HG03025 (cell line): ENCODE data around the gene C1orf105.

Experiments
- ATAC-seq: cut with Tn5 transposase; IDR thresholded peaks from one replicate; pipeline ENCODE4 v1.9.1; 2021; ENCODE audit warnings: mild to moderate bottlenecking, moderate library complexity; ENCODE audit not compliant: unreplicated experiment, low FRiP score

Gene C1orf105

GRCh38 chr1:172453153-172453545 is 32.7 kb downstream of the C1orf105 start:
- no peak for ATAC-seq

GRCh38 chr1:172453607-172454006 is 33.1 kb downstream of the C1orf105 start:
- no peak for ATAC-seq

GRCh38 chr1:172455451-172455850 is 35.0 kb downstream of the C1orf105 start:
- ATAC-seq: no peak

GRCh38 chr1:172456344-172456769 is 35.9 kb downstream of the C1orf105 start:
- ATAC-seq: no peak

DNA sequence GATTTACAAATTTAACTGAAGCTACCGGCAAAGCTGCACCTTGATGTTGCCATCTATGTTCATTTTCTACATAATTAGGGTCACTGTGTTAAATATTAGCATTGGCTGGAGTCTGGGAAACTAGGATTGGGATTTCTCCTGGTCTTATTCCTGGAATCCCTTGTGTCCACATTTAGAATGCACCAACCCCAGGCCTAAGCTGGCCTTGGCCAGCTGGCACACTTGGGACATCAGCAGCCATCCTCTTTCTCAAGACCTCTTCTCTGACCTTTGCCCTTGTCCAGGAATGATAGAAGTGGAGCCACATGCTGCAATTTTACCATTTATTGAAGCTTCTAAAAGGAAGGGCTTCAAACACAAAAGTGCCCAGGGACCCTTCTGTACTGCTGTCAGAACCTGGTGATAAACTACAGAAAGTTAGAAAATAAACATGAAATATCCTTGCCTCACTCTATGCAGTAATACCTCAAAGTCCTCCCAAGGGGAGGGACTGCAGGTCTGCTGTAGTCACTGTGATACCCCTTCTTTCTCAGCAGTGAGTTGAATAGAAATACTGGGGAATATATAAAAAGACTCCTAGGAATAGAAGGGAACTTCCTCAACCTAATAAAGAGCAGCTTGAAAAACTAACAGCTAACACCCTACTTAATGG is 37.1 kb downstream of the C1orf105 start:
- ATAC-seq: no peak

DNA sequence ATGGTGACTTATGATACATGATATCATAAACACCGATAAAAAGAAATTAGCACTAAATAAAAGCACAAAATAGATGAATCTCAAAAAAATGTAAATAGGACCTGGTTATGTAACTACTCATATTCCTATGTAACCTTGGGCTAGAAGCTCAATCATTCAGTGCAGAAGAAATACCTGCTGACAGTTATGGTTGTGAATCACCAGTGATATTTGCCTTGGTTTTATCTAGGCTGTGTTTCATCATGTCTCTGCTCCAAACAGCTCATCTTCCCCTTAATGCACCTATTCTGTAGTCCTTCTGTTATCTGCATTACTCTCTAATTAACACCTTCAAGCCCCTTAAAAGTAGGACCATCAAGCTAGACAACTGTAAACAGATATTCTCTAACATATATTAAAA is 39.7 kb downstream of the C1orf105 start:
- no peak for ATAC-seq

- no peak for ATAC-seq
These were observed 40.4 kb downstream of the C1orf105 start for GRCh38 chr1:172460887-172461315.

GRCh38 chr1:172465617-172466016 is 45.1 kb downstream of the C1orf105 start:
- no peak for ATAC-seq

GRCh38 chr1:172466795-172467407 is 46.4 kb downstream of the C1orf105 start:
- no peak for ATAC-seq

DNA sequence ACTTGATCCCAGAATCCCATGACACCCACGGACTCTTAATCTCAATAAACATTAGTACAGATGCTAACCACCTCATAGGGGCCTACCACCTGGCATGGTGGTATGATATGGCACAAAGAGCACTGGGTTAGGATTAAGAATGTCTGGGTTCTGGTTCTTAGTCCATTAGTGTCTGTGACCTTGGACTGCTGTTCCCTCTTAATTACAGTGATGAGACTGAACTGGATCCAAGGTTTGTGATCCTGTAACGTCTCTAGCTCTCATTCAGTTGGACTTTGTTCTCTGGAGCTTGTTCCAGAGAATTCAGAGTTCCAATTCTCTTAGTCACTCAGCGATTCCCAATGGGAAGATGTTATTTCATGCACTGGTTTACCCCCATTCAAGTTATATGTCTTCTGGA is 47.0 kb downstream of the C1orf105 start:
- ATAC-seq: no peak

GRCh38 chr1:172468296-172468695 is 47.8 kb downstream of the C1orf105 start:
- ATAC-seq: no peak

DNA sequence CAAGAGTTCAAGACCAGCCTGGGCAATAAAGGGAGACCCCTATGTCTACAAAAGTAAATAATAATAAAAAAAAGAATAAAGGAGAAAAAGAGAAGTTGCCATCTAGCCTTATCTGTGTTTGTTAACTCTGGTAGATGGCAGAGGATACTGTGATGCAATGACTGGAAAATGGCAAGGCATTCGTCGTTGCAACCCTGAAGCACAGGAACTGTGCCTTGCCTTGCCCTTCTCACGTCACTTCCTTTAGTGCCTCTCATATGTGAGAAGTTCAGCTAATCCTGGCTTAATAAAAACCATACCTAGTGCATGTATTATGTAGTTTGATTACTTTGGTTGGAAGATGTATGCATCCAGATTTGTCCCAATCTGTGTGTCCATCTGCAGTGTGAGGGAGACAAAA is 49.2 kb downstream of the C1orf105 start:
- no peak for ATAC-seq

- ATAC-seq: no peak
These were observed 49.7 kb downstream of the C1orf105 start for GRCh38 chr1:172470149-172470548.

DNA sequence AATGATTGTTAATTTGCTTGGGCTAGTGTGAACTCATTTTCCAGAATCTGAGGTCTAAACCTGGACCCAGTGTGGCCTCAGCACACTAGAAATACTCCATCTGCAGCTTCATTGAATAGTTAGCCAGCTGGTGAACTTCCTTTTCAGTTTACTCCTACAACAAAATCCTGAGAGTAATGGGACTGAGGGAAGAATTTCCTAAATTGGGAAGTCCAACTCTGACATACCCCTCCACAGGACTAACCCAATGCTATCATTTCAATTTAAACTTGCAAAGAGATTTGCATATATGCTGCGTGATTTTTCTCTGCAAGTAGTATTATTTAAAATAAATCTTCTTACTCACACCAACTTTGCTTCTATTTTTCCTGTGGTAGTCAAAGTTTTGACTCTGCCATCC is 51.2 kb downstream of the C1orf105 start:
- ATAC-seq: no peak

GRCh38 chr1:172472495-172472894 is 52.0 kb downstream of the C1orf105 start:
- ATAC-seq: no peak

DNA sequence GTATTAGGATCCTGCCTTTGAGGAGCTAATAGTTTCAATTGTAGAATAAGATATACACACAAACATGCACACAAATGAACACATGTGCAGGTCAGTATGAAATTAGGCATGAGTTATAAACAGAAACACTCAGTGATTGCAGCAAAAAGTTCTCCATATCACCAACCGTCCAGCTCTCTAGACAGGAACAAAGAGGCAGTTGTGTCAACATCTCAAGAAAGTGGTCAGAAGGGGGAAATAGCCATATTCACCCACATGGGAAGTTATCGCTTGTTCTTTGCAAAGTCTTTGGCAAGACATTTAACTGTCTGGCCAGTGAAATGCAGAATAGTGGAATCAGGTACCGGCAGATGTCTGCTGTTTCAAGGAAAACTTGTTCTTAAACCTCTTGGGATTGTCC is 52.8 kb downstream of the C1orf105 start:
- no peak for ATAC-seq

DNA sequence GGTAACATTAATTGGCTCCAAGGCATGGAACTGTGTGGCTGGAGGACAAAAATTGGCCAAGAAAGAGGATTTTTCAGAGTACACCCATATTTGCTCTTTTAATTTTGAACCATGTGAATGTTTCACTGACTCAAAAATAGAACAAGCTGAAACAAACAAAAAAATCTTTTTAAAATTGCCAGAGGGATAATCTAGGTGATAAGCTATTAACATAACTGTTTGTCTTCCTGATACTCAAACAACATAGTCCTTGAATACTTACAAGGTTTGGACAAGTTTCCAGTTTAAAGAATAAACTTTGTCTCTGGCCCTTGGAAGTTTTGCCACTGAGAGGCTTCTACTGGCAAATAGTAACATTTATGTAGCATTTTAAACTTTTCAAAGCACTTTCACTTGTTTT is 53.4 kb downstream of the C1orf105 start:
- no peak for ATAC-seq

GRCh38 chr1:172476218-172476811 is 55.8 kb downstream of the C1orf105 start:
- no peak for ATAC-seq

- ATAC-seq: no peak
These were observed 56.7 kb downstream of the C1orf105 start for GRCh38 chr1:172477216-172477615.

DNA sequence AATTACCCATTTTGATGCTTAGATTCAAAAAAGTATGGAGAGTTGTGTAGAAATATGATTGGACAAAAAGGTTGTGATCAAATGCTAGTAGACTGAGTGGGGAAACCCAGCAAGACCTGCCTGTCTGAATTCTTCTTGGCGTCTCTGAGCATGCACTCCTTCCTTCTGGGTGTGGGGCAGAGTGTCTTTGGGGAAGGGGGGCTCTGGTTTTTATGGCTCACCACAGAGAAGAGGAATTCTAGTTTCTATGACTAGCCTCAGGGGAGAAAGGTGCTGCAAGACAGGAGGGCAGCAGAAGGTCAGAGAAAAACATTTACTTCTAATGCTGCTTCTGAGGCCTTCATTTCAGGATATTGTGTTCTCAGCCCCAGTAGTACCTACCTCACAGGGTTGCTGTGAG is 57.3 kb downstream of the C1orf105 start:
- no peak for ATAC-seq

DNA sequence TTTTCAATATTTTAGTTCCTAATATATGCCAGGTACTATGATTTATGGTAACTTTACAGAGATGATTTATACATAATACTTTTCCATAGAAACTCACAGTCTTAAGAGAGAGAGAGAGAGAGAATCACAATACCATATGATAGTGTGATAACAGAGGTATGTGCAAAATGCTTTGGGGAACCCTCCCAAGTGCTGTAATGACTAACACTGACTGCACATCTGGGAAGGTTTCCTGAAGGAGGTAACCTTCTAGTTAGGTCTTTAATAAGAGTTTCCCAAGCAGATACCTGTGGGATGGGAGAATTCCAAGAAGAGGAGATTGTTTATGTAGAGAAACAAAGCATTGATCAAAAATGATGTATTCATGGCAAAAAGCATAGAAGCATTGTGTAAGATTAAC is 58.0 kb downstream of the C1orf105 start:
- ATAC-seq: no peak

- ATAC-seq: no peak
These were observed 59.9 kb downstream of the C1orf105 start for GRCh38 chr1:172480431-172480830.
